ENCODE results near the gene DOCK3.

- no peak for TF ChIP-seq POLR2AphosphoS5 (IDR thresholded peaks at IDR 0.05; ENCODE audit: low read depth, low read length)
- no peak for TF ChIP-seq TAF1 (IDR thresholded peaks at IDR 0.05; ENCODE audit: borderline replicate concordance, insufficient read depth, low read length)
Measured at GRCh38 chr3:50662408-50662807, 12.3 kb upstream of the DOCK3 start.

Measured in PFSK-1 (cell line).